CD1c-positive myeloid dendritic cell (primary cell): ENCODE measurements around the gene FOXP1.

Experiments
- DNase-seq: peaks from one replicate; pipeline ENCODE4 v3.0.0-alpha.2; 2016; ENCODE audit errors: extremely low spot score

FOXP1 gene

GRCh38 chr3:71211083-71211482 lies 372.4 kb downstream of the FOXP1 start:
- DNase-seq: no peak

- peak; percentile 44 for DNase-seq
Observed at GRCh38 chr3:71210257-71211007, 373.1 kb downstream of the FOXP1 start.

- DNase-seq: no peak
Observed at GRCh38 chr3:71208211-71209095, 375.1 kb downstream of the FOXP1 start.

GRCh38 chr3:71207632-71208031 lies 375.9 kb downstream of the FOXP1 start:
- no peak for DNase-seq

GRCh38 chr3:71206305-71207165 lies 377.0 kb downstream of the FOXP1 start:
- DNase-seq: no peak

- DNase-seq: no peak
Observed at GRCh38 chr3:71203727-71204488, 379.6 kb downstream of the FOXP1 start.

GRCh38 chr3:71202848-71203533 lies 380.5 kb downstream of the FOXP1 start:
- no peak for DNase-seq

- DNase-seq: no peak
Observed at GRCh38 chr3:71201939-71202338, 381.6 kb downstream of the FOXP1 start.

GRCh38 chr3:71197841-71198565 lies 385.5 kb downstream of the FOXP1 start:
- DNase-seq: no peak

GRCh38 chr3:71195492-71195891 lies 388.0 kb downstream of the FOXP1 start:
- DNase-seq: no peak

- DNase-seq: no peak
Observed at GRCh38 chr3:71194785-71195184, 388.7 kb downstream of the FOXP1 start.

GRCh38 chr3:71191031-71191482 lies 392.5 kb downstream of the FOXP1 start:
- no peak for DNase-seq

GRCh38 chr3:71189480-71189879 lies 394.0 kb downstream of the FOXP1 start:
- DNase-seq: no peak

GRCh38 chr3:71187715-71188114 lies 395.8 kb downstream of the FOXP1 start:
- no peak for DNase-seq

- no peak for DNase-seq
Observed at GRCh38 chr3:71186801-71187200, 396.7 kb downstream of the FOXP1 start.

GRCh38 chr3:71185733-71186455 lies 397.6 kb downstream of the FOXP1 start:
- peak; percentile 15 for DNase-seq

GRCh38 chr3:71184252-71184651 lies 399.3 kb downstream of the FOXP1 start:
- no peak for DNase-seq

- DNase-seq: no peak
Observed at GRCh38 chr3:71183549-71183948, 400.0 kb downstream of the FOXP1 start.

GRCh38 chr3:71180524-71180923 lies 403.0 kb downstream of the FOXP1 start:
- DNase-seq: no peak
